ENCODE results near the gene JCHAIN. TPM values are rescaled to one million over a fixed set of nuclear protein-coding genes. Genes with fewer than 3 reads are reported as not detected.

Gene JCHAIN
- total and polyA plus RNA-seq, 9 of the 15 experiments (the other 6 are each of a cell fraction or from before 2014, with no cell fraction given), result 0.04 to 0.68 (median 0.26) TPM; not detected in 5

GRCh38 chr4:70608324-70608723, 58.0 kb downstream of the JCHAIN start:
- no peak overlapping the region for H3K4me3 ChIP-seq
- H3K4me2 ChIP-seq (ENCODE audit: insufficient read depth, low read length), result peak overlapping the region; percentile 45; the same call in 1 of the 2 replicates
- H3K27me3 ChIP-seq (ENCODE audit: control insufficient read depth in 2 of 2, insufficient read depth in 2 of 2, low read length in 2 of 2), result no peaks in the 10 kb centered on the region
- BruUV-seq (replicated peaks), result no TSS peak
- DNase-seq (ENCODE audit: extremely low read depth in 1 of 4, low spot score in 3 of 4), result no peak
- H3K27ac ChIP-seq (ENCODE audit: extremely low read depth, low read depth, low read length), result no peak overlapping the region
- no peaks in the 10 kb centered on the region for H3K9me1 ChIP-seq (ENCODE audit: control insufficient read depth, insufficient read depth, low read length)
- H3K79me2 ChIP-seq (ENCODE audit: control insufficient read depth, insufficient read depth, low read length), result no peaks in the 10 kb centered on the region
- WGBS (ENCODE audit: insufficient coverage, low coverage, missing lambda C conversion rate), result 0% methylated on average over 2 of the region's 2 CpGs
- H3K9ac ChIP-seq (ENCODE audit: insufficient read depth in 1 of 2, low read depth in 2 of 2, low read length in 2 of 2), result no peak overlapping the region
- H3K4me1 ChIP-seq (replicated peaks in 1 of 2; ENCODE audit: control insufficient read depth in 2 of 2, insufficient read depth in 2 of 2, low read length in 2 of 2), result peaks cover 0 to 15% of the 10 kb centered on the region in 2 experiments; a peak in 3 of 5 replicates
- ChIA-PET CTCF (ENCODE audit: low intra/inter-chr PET ratio) (no interaction called here), POLR2A (no interaction called here)
- in situ Hi-C loops (cut with MboI) (loop anchor here (25.0 kb wide), 1 partner anchor 1104 kb away; no protein-coding TSS in a partner anchor), intact Hi-C loops (cut with micrococcal nuclease) (no loop called here)
- peak overlapping the region; percentile 75 for H2AFZ ChIP-seq (ENCODE audit: low read depth, low read length)
- peak; percentile 54 for ATAC-seq
- no peaks in the 10 kb centered on the region for H3K9me3 ChIP-seq (replicated peaks; ENCODE audit: control insufficient read depth, insufficient read depth, low read depth, low read length)
- H3K36me3 ChIP-seq (ENCODE audit: control insufficient read depth, insufficient read depth, low read length), result no peaks in the 10 kb centered on the region
- FAIRE-seq, result no peak
- H4K20me1 ChIP-seq (replicated peaks; ENCODE audit: control insufficient read depth, insufficient read depth, low read length), result no peaks in the 10 kb centered on the region
- peak; percentile 93 for TF ChIP-seq MAFG (tag; conservative IDR thresholded peaks at IDR 0.05)
- TF ChIP-seq ZEB2 (IDR thresholded peaks at IDR 0.05), result no peak
- TF ChIP-seq MAFK (IDR thresholded peaks at IDR 0.05; ENCODE audit: low read length), result peak; percentile 57
- TF ChIP-seq NFE2 (IDR thresholded peaks at IDR 0.05; ENCODE audit: low read depth), result peak; percentile 90
- no peak for TF ChIP-seq GTF2E2 (tag; IDR thresholded peaks at IDR 0.05)
- no peak for TF ChIP-seq ZNF134 (CRISPR knock-in tag; conservative IDR thresholded peaks at IDR 0.05)
- TF ChIP-seq NFE2L1 (tag; IDR thresholded peaks at IDR 0.05; ENCODE audit: borderline replicate concordance, low read depth), result peak; percentile 53; the same call in 1 of the 2 replicates
- no peak for TF ChIP-seq ZNF589 (CRISPR knock-in tag; IDR thresholded peaks at IDR 0.05; ENCODE audit: low read depth)
- TF ChIP-seq BACH1 (tag; IDR thresholded peaks at IDR 0.05), result 0 out of 2 replicates have a peak, but pooled peaks have one; percentile 53
- peak; percentile 68; the same call in 1 of the 2 replicates for TF ChIP-seq MAFF (IDR thresholded peaks at IDR 0.05; ENCODE audit: low read length)
- TF ChIP-seq ESRRA (IDR thresholded peaks at IDR 0.05; ENCODE audit: borderline replicate concordance, low read depth), result no peak
- TF ChIP-seq ADNP (tag; IDR thresholded peaks at IDR 0.05), result no peak
- TF ChIP-seq ZMIZ1 (IDR thresholded peaks at IDR 0.05; ENCODE audit: low read depth in 2 of 2, low read length in 2 of 2), result no peak
- no peak for TF ChIP-seq CBX5 (IDR thresholded peaks at IDR 0.05; ENCODE audit: borderline replicate concordance, low read depth)
- TF ChIP-seq C11orf30 (IDR thresholded peaks at IDR 0.05; ENCODE audit: low read depth), result peak; percentile 85
- TF ChIP-seq BRD4 (IDR thresholded peaks at IDR 0.05), result no peak
- TF ChIP-seq ZFP1 (CRISPR knock-in tag; IDR thresholded peaks at IDR 0.05), result no peak
- peak; percentile 16; the same call in 1 of the 2 replicates for TF ChIP-seq SMARCA4 (IDR thresholded peaks at IDR 0.05)
- TF ChIP-seq ELF4 (CRISPR knock-in tag; IDR thresholded peaks at IDR 0.05), result no peak
- no peak for TF ChIP-seq ZNF311 (CRISPR knock-in tag; IDR thresholded peaks at IDR 0.05)
